Measurements from ENCODE around the gene MKLN1. TPM values are rescaled to one million over a fixed set of nuclear protein-coding genes. Genes with fewer than 3 reads are reported as not detected.

MKLN1 gene
- total RNA-seq, 1 experiment from 2014 or later: 61.1 TPM

GRCh38 chr7:131320603-131321002, 7.1 kb upstream of the MKLN1 start:
- CTCF ChIA-PET: no interaction called here
- POLR2A ChIA-PET (ENCODE audit: unreplicated experiment): no interaction called here

GRCh38 chr7:131321656-131322055, 6.0 kb upstream of the MKLN1 start:
- H3K36me3 ChIP-seq (ENCODE audit: low read depth): no peaks in the 10 kb centered on the region
- H2AFZ ChIP-seq: no peak overlapping the region
- no peak overlapping the region for H3K27ac ChIP-seq
- no peaks in the 10 kb centered on the region for H4K20me1 ChIP-seq (ENCODE audit: insufficient read depth)
- ChIA-PET CTCF (no interaction called here), POLR2A (ENCODE audit: unreplicated experiment) (interaction anchor here (0.5 to 0.9 kb wide), 4 partner anchors 25 to 96 kb away, joined by 3 to 4 read pairs (median 3); no protein-coding TSS in a partner anchor)
- BruUV-seq (replicated peaks): no TSS peak
- intact Hi-C loops (cut with micrococcal nuclease; ENCODE audit: unreplicated experiment): no loop called here
- no peak for TF ChIP-seq EZH2 (IDR thresholded peaks at IDR 0.05; ENCODE audit: low read depth)
- TF ChIP-seq CTCF (conservative IDR thresholded peaks at IDR 0.05): no peak
- H3K9me3 ChIP-seq (ENCODE audit: insufficient read depth, low read depth): peaks cover 7% of the 10 kb centered on the region
- H3K27me3 ChIP-seq (ENCODE audit: insufficient read depth, low read depth): no peaks in the 10 kb centered on the region
- peaks cover 7% of the 10 kb centered on the region for H3K79me2 ChIP-seq (ENCODE audit: low read depth)
- no peaks in the 10 kb centered on the region for H3F3A ChIP-seq (ENCODE audit: insufficient read depth, low read depth)
- no peak overlapping the region for H3K4me2 ChIP-seq
- no peak overlapping the region for H3K4me3 ChIP-seq
- DNase-seq: no peak
- H3K9me2 ChIP-seq (ENCODE audit: insufficient read depth): no peaks in the 10 kb centered on the region
- peaks cover 15% of the 10 kb centered on the region for H3K4me1 ChIP-seq (replicated peaks; ENCODE audit: insufficient read depth)

More at GRCh38 chr7:131320603-131321002, 7.1 kb upstream of the MKLN1 start:
- peaks cover 7% of the 10 kb centered on the region for H3K9me3 ChIP-seq (ENCODE audit: insufficient read depth, low read depth)
- no peaks in the 10 kb centered on the region for H3K9me2 ChIP-seq (ENCODE audit: insufficient read depth)
- DNase-seq: no peak
- H3K4me2 ChIP-seq: no peak overlapping the region
- no peak overlapping the region for H2AFZ ChIP-seq
- TF ChIP-seq EZH2 (IDR thresholded peaks at IDR 0.05; ENCODE audit: low read depth) (no peak), CTCF (conservative IDR thresholded peaks at IDR 0.05) (no peak)
- peaks cover 4% of the 10 kb centered on the region; the same call in 1 of the 2 replicates for H3K4me1 ChIP-seq (replicated peaks; ENCODE audit: insufficient read depth)
- H3K4me3 ChIP-seq: no peak overlapping the region
- H3K36me3 ChIP-seq (ENCODE audit: low read depth): no peaks in the 10 kb centered on the region
- no peak overlapping the region for H3K27ac ChIP-seq
- no peaks in the 10 kb centered on the region for H3K27me3 ChIP-seq (ENCODE audit: insufficient read depth, low read depth)
- no peaks in the 10 kb centered on the region for H3K79me2 ChIP-seq (ENCODE audit: low read depth)
- no peaks in the 10 kb centered on the region for H4K20me1 ChIP-seq (ENCODE audit: insufficient read depth)
- no TSS peak for BruUV-seq (replicated peaks)
- H3F3A ChIP-seq (ENCODE audit: insufficient read depth, low read depth): no peaks in the 10 kb centered on the region
- intact Hi-C loops (cut with micrococcal nuclease; ENCODE audit: unreplicated experiment): no loop called here

- TF ChIP-seq CTCF (conservative IDR thresholded peaks at IDR 0.05) (no peak), EZH2 (IDR thresholded peaks at IDR 0.05; ENCODE audit: low read depth) (no peak)
- H3K4me1 ChIP-seq (replicated peaks; ENCODE audit: insufficient read depth): peaks cover 19% of the 10 kb centered on the region
- no peaks in the 10 kb centered on the region for H4K20me1 ChIP-seq (ENCODE audit: insufficient read depth)
- no peaks in the 10 kb centered on the region for H3K27me3 ChIP-seq (ENCODE audit: insufficient read depth, low read depth)
- no peaks in the 10 kb centered on the region for H3K36me3 ChIP-seq (ENCODE audit: low read depth)
- peaks cover 7% of the 10 kb centered on the region for H3K9me3 ChIP-seq (ENCODE audit: insufficient read depth, low read depth)
- H3K4me2 ChIP-seq: no peak overlapping the region
- H3F3A ChIP-seq (ENCODE audit: insufficient read depth, low read depth): no peaks in the 10 kb centered on the region
- DNase-seq: no peak
- no peak overlapping the region for H3K4me3 ChIP-seq
- H3K79me2 ChIP-seq (ENCODE audit: low read depth): peaks cover 11% of the 10 kb centered on the region
- ChIA-PET CTCF (no interaction called here), POLR2A (ENCODE audit: unreplicated experiment) (interaction anchor here (0.5 to 0.9 kb wide), 3 partner anchors 85 to 97 kb away, joined by 3 read pairs; no protein-coding TSS in a partner anchor)
- no peak overlapping the region for H3K27ac ChIP-seq
- no peaks in the 10 kb centered on the region for H3K9me2 ChIP-seq (ENCODE audit: insufficient read depth)
- intact Hi-C loops (cut with micrococcal nuclease; ENCODE audit: unreplicated experiment): no loop called here
- BruUV-seq (replicated peaks): no TSS peak
- H2AFZ ChIP-seq: no peak overlapping the region
Measured at GRCh38 chr7:131322061-131322460, 5.6 kb upstream of the MKLN1 start.
